T-cell (primary cell): ENCODE results near the gene UNCX. TPM values are rescaled to one million over a fixed set of nuclear protein-coding genes. Genes with fewer than 3 reads are reported as not detected.
"Not testable (repeated sequence)": the region's sequence is repeated elsewhere in the genome, so short reads cannot be mapped to it uniquely, and the experiment has no call there.

Experiments used
- ATAC-seq, 4 experiments: fragments of 200-7000 bp in 3 of 4; fragments of 150-1000 bp in 1 of 4; cut with Tn5 transposase; replicated peaks in 1 of 4; 1 replicate in 3 of 4; 2 replicates in 1 of 4; pipeline ENCODE4 v1.10.0; 2021; ENCODE audit warnings: moderate library complexity in 3 of 4, mild to moderate bottlenecking in 2 of 4, moderate number of reproducible peaks in 1 of 4
- CTCF ChIA-PET, 2 donors: fragments of 300-600 bp; sonication (Branson Sonifier 250); formaldehyde crosslinking; loops; one replicate each; lab custom pipeline; 2022; ENCODE audit warnings: antibody characterized with exemption in 2 of 2; lab: Charles Lee
- POLR2A ChIA-PET, 2 donors: fragments of 300-600 bp; sonication (Branson Sonifier 250); formaldehyde crosslinking; loops; one replicate each; lab custom pipeline; 2022; ENCODE audit warnings: antibody characterized with exemption in 2 of 2; lab: Charles Lee
- DNase-seq, 35 experiments: peaks; one replicate each; pipeline versions ENCODE4 v3.0.0 to v3.0.0-alpha.2; 2013 to 2023
- H3K27ac ChIP-seq: one replicate; pipeline ENCODE4 v1.5.1; 2013; ENCODE audit warnings: low read length
- H3K27me3 ChIP-seq, 2 experiments: replicated peaks in 1 of 2; 1 replicate in 1 of 2; 2 replicates in 1 of 2; pipeline versions ENCODE4 v1.6.1 to v1.7.0; 2013; ENCODE audit warnings: low read length in 1 of 2, mixed read lengths in 1 of 2; ENCODE audit not compliant: control insufficient read depth in 2 of 2, insufficient read depth in 2 of 2; ENCODE audit errors: extremely low read depth in 1 of 2
- H3K36me3 ChIP-seq, 2 donors: 1 replicate in 1 of 2; 2 replicates in 1 of 2; pipeline versions ENCODE4 v1.6.1 to v1.7.0; 2013; ENCODE audit warnings: low read length in 1 of 2; ENCODE audit not compliant: control insufficient read depth in 2 of 2, insufficient read depth in 1 of 2; ENCODE audit errors: extremely low read depth in 1 of 2
- H3K4me1 ChIP-seq, 2 experiments: 1 replicate in 1 of 2; 2 replicates in 1 of 2; pipeline versions ENCODE4 v1.6.1 to v1.7.0; 2013; ENCODE audit warnings: low read length in 2 of 2, mixed read lengths in 1 of 2; ENCODE audit not compliant: insufficient read depth in 2 of 2, control insufficient read depth in 1 of 2; ENCODE audit errors: extremely low read depth in 1 of 2
- H3K4me3 ChIP-seq, 2 donors: 1 replicate in 1 of 2; 2 replicates in 1 of 2; pipeline versions ENCODE4 v1.5.1 to v1.7.0; 2013; ENCODE audit warnings: mild to moderate bottlenecking in 2 of 2, low read length in 1 of 2, moderate library complexity in 1 of 2; ENCODE audit not compliant: control insufficient read depth in 1 of 2; ENCODE audit errors: extremely low read depth in 1 of 2
- H3K9me3 ChIP-seq: 2 replicates; pipeline ENCODE4 v1.7.0; 2013
- H3K27ac Mint-ChIP-seq, 2 donors: one replicate each; pipeline ENCODE4 v1.8.0; 2020 to 2021; ENCODE audit warnings: mild to moderate bottlenecking in 2 of 2, mixed read lengths in 2 of 2
- H3K27me3 Mint-ChIP-seq, 2 donors: one replicate each; pipeline ENCODE4 v1.8.0; 2021 to 2022; ENCODE audit warnings: mixed read lengths in 2 of 2
- H3K36me3 Mint-ChIP-seq: one replicate; pipeline ENCODE4 v1.8.0; 2021; ENCODE audit warnings: mixed read lengths
- H3K4me1 Mint-ChIP-seq, 3 donors: one replicate each; pipeline ENCODE4 v1.8.0; 2020 to 2022; ENCODE audit warnings: mixed read lengths in 3 of 3, mild to moderate bottlenecking in 1 of 3
- H3K4me3 Mint-ChIP-seq, 3 donors: one replicate each; pipeline ENCODE4 v1.8.0; 2020 to 2022; ENCODE audit warnings: mild to moderate bottlenecking in 3 of 3, mixed read lengths in 3 of 3, moderate library complexity in 3 of 3
- H3K9me3 Mint-ChIP-seq, 3 donors: one replicate each; pipeline ENCODE4 v1.8.0; 2020 to 2022; ENCODE audit warnings: mixed read lengths in 3 of 3
- WGBS: methylation state at CpG from one replicate; pipeline ENCODE4 v1.1.5; 2013; ENCODE audit warnings: missing lambda C conversion rate; ENCODE audit not compliant: insufficient coverage; 5-methylcytosine and 5-hydroxymethylcytosine counted together
- total RNA-seq, 35 experiments: library from RNA in 6 of 35; stranded (reverse) in 6 of 35; fragments of 120-200 nt in 1 of 35; gene quantifications; one replicate each; pipeline versions ENCODE4 v1.2.1 to v1.2.4 and lab custom pipeline; 2013 to 2026

Gene UNCX
- total RNA-seq, 5 donors from 2014 or later (not counting 1 experiment from before 2014, with no cell fraction given): not detected

DNA sequence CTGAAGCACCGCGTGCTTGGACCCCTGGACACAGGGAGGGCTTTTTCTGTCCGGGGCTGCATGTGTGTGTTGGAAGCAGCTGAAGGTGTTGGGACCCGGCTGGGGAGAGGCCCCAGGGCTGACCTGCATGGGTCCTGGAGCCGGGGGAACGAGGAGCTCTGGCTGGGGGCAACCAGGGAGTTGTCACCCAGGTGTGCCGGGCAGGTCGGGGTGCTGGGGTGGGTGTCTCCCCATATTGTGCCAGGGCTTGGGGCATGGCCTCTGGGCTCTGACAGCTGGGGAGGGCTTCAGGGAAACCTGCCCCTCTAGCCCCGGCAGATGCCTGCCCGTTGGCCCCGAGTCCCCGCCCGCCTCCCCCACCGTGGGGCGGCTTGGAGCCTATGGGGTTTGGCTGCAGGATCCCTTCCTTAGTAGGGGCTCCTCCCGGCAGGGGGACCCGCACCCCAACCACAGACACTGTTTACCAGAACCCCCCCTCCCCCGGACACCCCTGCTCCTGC is 42.3 kb downstream of the UNCX start:
- no peaks in the 10 kb centered on the region for H3K4me1 Mint-ChIP-seq
- Histone ChIP-seq H3K36me3 (no peaks in the 10 kb centered on the region), H3K27me3 (peaks cover 0 to 56% of the 10 kb centered on the region in 2 experiments), H3K4me3 (no peak overlapping the region), H3K9me3 (no peaks in the 10 kb centered on the region), H3K4me1 (no peaks in the 10 kb centered on the region), H3K27ac (no peak overlapping the region)
- peaks cover 11 to 31% of the 10 kb centered on the region in 2 donors for H3K27me3 Mint-ChIP-seq
- CTCF ChIA-PET: no interaction called here
- POLR2A ChIA-PET: no interaction called here
- no peak overlapping the region for H3K27ac Mint-ChIP-seq
- peaks cover 0 to 6% (median under 1%) of the 10 kb centered on the region in 3 donors for H3K9me3 Mint-ChIP-seq
- H3K36me3 Mint-ChIP-seq: no peaks in the 10 kb centered on the region
- H3K4me3 Mint-ChIP-seq: no peak overlapping the region
- ATAC-seq (no peak), DNase-seq (no peak)
- 83% methylated on average over 16 of the region's 18 CpGs for WGBS

DNA sequence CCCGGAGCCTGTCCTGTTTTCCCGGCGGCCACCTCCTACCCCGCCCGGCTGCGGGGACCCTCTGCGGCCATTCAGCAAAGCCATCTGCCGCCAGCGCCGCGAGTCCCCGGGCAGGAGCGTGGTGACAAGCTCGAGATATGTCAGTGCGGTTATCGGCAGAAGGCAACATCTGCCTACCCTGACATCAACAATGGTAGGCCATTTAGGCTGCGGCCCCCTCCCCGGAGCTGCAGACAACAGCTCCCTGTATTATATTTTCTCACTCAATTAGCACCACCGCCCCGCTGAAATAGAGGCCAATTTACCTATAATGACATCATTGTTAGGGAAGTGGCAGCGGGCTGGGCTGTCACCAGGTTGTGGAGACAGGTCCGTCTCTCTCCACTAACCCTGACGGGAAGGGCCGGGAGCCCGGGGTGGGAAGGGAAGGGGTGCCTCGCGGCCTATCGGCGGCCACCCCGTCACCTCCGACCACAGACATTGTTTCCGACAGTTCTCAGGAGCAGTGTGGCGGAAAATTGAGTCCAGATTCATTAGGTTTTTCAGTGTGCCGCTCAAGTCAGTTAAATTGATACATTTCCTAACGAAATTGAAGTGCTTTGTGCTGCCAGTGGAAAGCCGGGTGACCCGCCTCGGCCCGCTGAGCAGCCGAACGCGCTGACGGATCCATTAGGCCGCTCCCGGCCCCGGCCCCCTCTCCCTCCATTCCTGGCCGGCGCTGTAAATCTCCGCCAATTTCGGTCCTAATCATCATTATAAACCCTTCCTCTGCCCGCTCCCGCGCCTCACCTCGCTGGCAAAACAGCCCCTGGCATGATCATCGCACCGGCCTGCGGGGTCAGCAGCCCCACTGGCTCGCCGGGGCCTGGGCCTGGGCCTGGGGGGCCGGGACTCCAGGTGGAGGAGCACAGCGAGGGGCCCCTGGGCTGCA is 43.0 kb downstream of the UNCX start:
- no peak overlapping the region for H3K4me3 ChIP-seq
- no peaks in the 10 kb centered on the region for H3K4me1 Mint-ChIP-seq
- H3K9me3 ChIP-seq: no peaks in the 10 kb centered on the region
- H3K27me3 Mint-ChIP-seq: peaks cover 11 to 27% of the 10 kb centered on the region in 2 donors
- H3K36me3 Mint-ChIP-seq: no peaks in the 10 kb centered on the region
- no peak overlapping the region for H3K4me3 Mint-ChIP-seq
- H3K9me3 Mint-ChIP-seq: peaks cover 0 to 10% (median 5%) of the 10 kb centered on the region in 3 donors
- CTCF ChIA-PET: no interaction called here
- no peak overlapping the region for H3K27ac Mint-ChIP-seq
- no peaks in the 10 kb centered on the region for H3K36me3 ChIP-seq
- no peak overlapping the region for H3K27ac ChIP-seq
- DNase-seq (no peak), ATAC-seq (no peak)
- WGBS: 83% methylated on average over 46 of the region's 61 CpGs
- POLR2A ChIA-PET: no interaction called here
- no peaks in the 10 kb centered on the region for H3K4me1 ChIP-seq
- H3K27me3 ChIP-seq: peaks cover 0 to 48% of the 10 kb centered on the region in 2 experiments

DNA sequence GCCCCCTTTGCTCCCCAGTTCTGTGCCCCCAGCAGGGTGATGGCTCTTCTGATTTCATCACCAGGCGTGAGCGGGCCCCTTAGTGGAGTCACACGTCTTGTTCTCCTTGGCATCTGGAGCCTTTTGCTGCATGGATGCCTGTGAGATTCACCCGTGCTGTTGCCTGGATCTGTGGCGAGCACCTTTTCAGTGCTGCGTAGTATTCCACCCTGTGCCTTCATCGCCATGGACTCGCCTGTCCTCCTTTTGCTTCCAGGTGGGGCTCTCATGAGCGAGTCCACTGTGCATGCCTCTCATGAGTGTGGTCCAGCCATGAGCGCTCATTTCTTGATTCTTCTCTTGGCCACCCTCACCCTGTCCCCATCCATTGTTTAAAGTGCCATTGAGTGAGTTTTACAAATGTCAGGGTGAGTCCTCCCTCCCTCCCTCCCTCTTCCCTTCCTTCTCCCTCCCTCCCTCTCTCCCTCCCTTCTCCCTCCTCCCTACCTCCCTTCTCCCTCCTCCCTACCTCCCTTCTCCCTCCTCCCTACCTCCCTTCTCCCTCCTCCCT is 44.0 kb downstream of the UNCX start:
- Histone ChIP-seq H3K27me3 (peaks cover 0 to 39% of the 10 kb centered on the region in 2 experiments), H3K4me1 (no peaks in the 10 kb centered on the region), H3K4me3 (no peak overlapping the region), H3K27ac (no peak overlapping the region), H3K9me3 (no peaks in the 10 kb centered on the region), H3K36me3 (no peaks in the 10 kb centered on the region)
- H3K4me1 Mint-ChIP-seq: no peaks in the 10 kb centered on the region
- ChIA-PET CTCF (no interaction called here), POLR2A (interaction anchor here in 1 of 2 donors (0.6 kb wide), 1 partner anchor 74 kb away, joined by 3 read pairs; no protein-coding TSS in a partner anchor)
- DNase-seq (no peak), ATAC-seq (no peak)
- H3K4me3 Mint-ChIP-seq: no peak overlapping the region
- H3K27me3 Mint-ChIP-seq: peaks cover 11 to 19% of the 10 kb centered on the region in 2 donors
- peaks cover 0 to 10% (median 5%) of the 10 kb centered on the region in 3 donors for H3K9me3 Mint-ChIP-seq
- no peak overlapping the region for H3K27ac Mint-ChIP-seq
- WGBS: 93% methylated on average over 10 of the region's 10 CpGs
- no peaks in the 10 kb centered on the region for H3K36me3 Mint-ChIP-seq

DNA sequence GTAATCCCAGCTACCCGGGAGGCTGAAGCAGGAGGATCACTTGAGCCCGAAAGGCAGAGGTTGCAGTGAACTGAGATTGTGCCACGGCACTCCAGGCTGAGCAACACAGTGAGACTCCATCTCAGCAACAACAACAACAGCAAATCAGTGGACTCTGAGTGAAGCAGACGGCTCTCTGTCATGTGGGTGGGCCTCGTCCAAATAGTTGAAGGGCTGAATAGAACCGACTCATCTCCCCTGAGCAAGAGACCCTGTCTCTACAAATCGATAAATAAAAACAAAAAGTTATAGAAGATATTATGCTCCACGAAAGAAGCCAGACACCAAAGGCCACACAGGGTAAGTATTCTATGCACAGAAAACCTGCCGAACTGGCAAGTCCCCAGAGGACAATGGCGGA is 45.9 kb downstream of the UNCX start:
- no peak overlapping the region for H3K27ac Mint-ChIP-seq
- ATAC-seq: no peak
- POLR2A ChIA-PET: interaction anchor here in 1 of 2 donors (0.6 kb wide), 1 partner anchor 248 kb away, joined by 4 read pairs; no protein-coding TSS in a partner anchor

DNA sequence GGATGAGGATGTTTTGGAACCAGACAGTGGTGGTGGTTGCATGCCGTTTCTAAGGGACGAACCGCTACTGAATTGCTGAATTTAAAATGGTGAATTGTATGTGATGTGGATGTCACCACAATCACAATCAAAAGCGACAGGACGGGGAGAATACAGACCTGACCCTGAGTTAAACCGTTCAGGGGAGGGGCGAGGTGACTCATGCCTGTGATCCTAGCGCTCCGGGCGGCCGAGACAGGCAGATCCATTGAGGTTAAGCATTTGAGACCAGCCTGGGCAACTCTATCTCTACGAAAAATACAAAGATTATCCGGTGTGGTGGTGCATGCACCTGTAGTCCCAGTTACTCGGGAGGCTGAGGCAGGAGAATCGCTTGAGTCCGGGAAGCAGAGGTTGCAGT is 46.4 kb downstream of the UNCX start:
- peaks cover 0 to 10% (median 5%) of the 10 kb centered on the region in 3 donors for H3K9me3 Mint-ChIP-seq
- no peak overlapping the region for H3K4me3 ChIP-seq
- no peaks in the 10 kb centered on the region for H3K36me3 Mint-ChIP-seq
- no peak for DNase-seq
- no peak overlapping the region for H3K27ac ChIP-seq
- H3K4me1 ChIP-seq: no peaks in the 10 kb centered on the region
- ATAC-seq: no peak
- H3K9me3 ChIP-seq: no peaks in the 10 kb centered on the region
- CTCF ChIA-PET: no interaction called here
- WGBS: 80% methylated on average over 11 of the region's 16 CpGs
- no peak overlapping the region for H3K4me3 Mint-ChIP-seq
- no peaks in the 10 kb centered on the region for H3K4me1 Mint-ChIP-seq
- no peak overlapping the region for H3K27ac Mint-ChIP-seq
- peaks cover 0 to 44% of the 10 kb centered on the region in 2 experiments for H3K27me3 ChIP-seq
- POLR2A ChIA-PET: no interaction called here
- no peaks in the 10 kb centered on the region for H3K36me3 ChIP-seq
- peaks cover 11 to 19% of the 10 kb centered on the region in 2 donors for H3K27me3 Mint-ChIP-seq

More for the DNA sequence above, 45.9 kb downstream of the UNCX start:
- 80% methylated on average over 3 of the region's 10 CpGs for WGBS
- Histone ChIP-seq H3K27me3 (peaks cover 0 to 41% of the 10 kb centered on the region in 2 experiments), H3K4me3 (no peak overlapping the region), H3K9me3 (no peaks in the 10 kb centered on the region), H3K36me3 (no peaks in the 10 kb centered on the region), H3K27ac (no peak overlapping the region), H3K4me1 (no peaks in the 10 kb centered on the region)
- H3K9me3 Mint-ChIP-seq: peaks cover 0 to 10% (median 5%) of the 10 kb centered on the region in 3 donors
- H3K4me1 Mint-ChIP-seq: no peaks in the 10 kb centered on the region
- CTCF ChIA-PET: no interaction called here
- no peak for DNase-seq
- no peak overlapping the region for H3K4me3 Mint-ChIP-seq
- H3K36me3 Mint-ChIP-seq: no peaks in the 10 kb centered on the region
- peaks cover 11 to 19% of the 10 kb centered on the region in 2 donors for H3K27me3 Mint-ChIP-seq

DNA sequence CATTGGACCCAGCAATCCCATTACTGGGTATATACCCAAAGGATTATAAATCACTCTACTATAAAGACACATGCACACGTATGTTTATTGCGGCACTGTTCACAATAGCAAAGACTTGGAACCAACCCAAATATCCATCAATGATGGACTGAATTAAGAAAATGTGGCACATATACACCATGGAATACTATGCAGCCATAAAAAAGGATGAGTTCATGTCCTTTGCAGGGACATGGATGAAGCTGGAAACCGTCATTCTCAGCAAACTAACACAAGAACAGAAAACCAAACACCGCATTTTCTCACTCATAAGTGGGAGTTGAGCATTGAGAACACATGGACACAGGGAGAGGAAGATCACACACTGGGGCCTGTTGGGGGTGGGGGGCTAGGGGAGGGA is 47.2 kb downstream of the UNCX start:
- H3K27me3 ChIP-seq: peaks cover 0 to 44% of the 10 kb centered on the region in 2 experiments
- H3K9me3 ChIP-seq, H3K4me3 Mint-ChIP-seq, H3K27ac ChIP-seq, H3K4me3 ChIP-seq, ATAC-seq, POLR2A ChIA-PET, H3K36me3 Mint-ChIP-seq, H3K4me1 Mint-ChIP-seq, H3K36me3 ChIP-seq, H3K4me1 ChIP-seq, CTCF ChIA-PET, DNase-seq, H3K27ac Mint-ChIP-seq: not testable (repeated sequence)
- Mint-ChIP-seq H3K9me3 (peaks cover 0 to 10% (median 5%) of the 10 kb centered on the region in 3 donors), H3K27me3 (peaks cover 11 to 20% of the 10 kb centered on the region in 2 donors)
- no CpG with 5 or more reads among the region's 4 CpGs for WGBS
